Right lobe of liver (tissue), 6 donors: ENCODE results near the gene SLCO2A1. TPM values are rescaled to one million over a fixed set of nuclear protein-coding genes. Genes with fewer than 3 reads are reported as not detected.
A peak's percentile ranks its signal among the peaks of the same experiment; 100 is the strongest.

ENCODE experiments used
- ATAC-seq, 4 donors: fragments of 200-7000 bp; cut with Tn5 transposase; one replicate each; pipeline ENCODE4 v1.9.1; 2020; ENCODE audit warnings: mild to moderate bottlenecking in 4 of 4, moderate library complexity in 4 of 4
- DNase-seq, 3 donors: peaks; one replicate each; pipeline ENCODE4 v3.0.0-alpha.2; 2020
- H3K27ac ChIP-seq, 3 donors: fragments of 200-600 bp; one replicate each; pipeline ENCODE4 v1.8.0; 2022
- H3K27me3 ChIP-seq, 2 donors: fragments of 200-600 bp; one replicate each; pipeline ENCODE4 v1.8.0; 2022
- H3K36me3 ChIP-seq, 4 donors: fragments of 200-600 bp; sonication (generic) in 1 of 4; one replicate each; pipeline versions ENCODE4 v1.5.1 to v1.8.0; 2017 to 2022; ENCODE audit warnings: control low read depth in 1 of 4
- H3K4me1 ChIP-seq, 4 donors: fragments of 200-600 bp; sonication (generic) in 1 of 4; one replicate each; pipeline versions ENCODE4 v1.5.1 to v1.8.0; 2017 to 2022; ENCODE audit warnings: control low read depth in 1 of 4
- H3K4me3 ChIP-seq, 3 donors: fragments of 200-600 bp; one replicate each; pipeline ENCODE4 v1.8.0; 2022
- H3K9me3 ChIP-seq, 4 donors: fragments of 200-600 bp; sonication (generic) in 1 of 4; one replicate each; pipeline versions ENCODE4 v1.5.1 to v1.8.0; 2017 to 2022; ENCODE audit warnings: control low read depth in 1 of 4
- CTCF ChIP-seq, 4 donors: fragments of 200-600 bp in 3 of 4; fragments of 450-650 bp in 1 of 4; IDR thresholded peaks; one replicate each; pipeline versions ENCODE4 v1.5.1 to v1.8.0; 2016 to 2022; ENCODE audit warnings: antibody characterized with exemption in 4 of 4, mild to moderate bottlenecking in 2 of 4
- POLR2A ChIP-seq: fragments of 450-650 bp; IDR thresholded peaks from one replicate; pipeline ENCODE4 v1.6.1; 2017; ENCODE audit warnings: antibody characterized with exemption, mild to moderate bottlenecking
- WGBS: methylation state at CpG from one replicate; pipeline ENCODE4 v1.1.6; 2018; ENCODE audit warnings: low coverage, low lambda C conversion rate; ENCODE audit not compliant: insufficient coverage; ENCODE audit errors: missing lambda C conversion rate; 5-methylcytosine and 5-hydroxymethylcytosine counted together
- intact Hi-C, 2 donors: fragments of 100-400 bp; cut with DNase I; formaldehyde crosslinking; loops; one replicate each; pipeline versions ENCODE4 v1.11.2 to v1.14.1; 2022
- long read RNA-seq: library from polyadenylated mRNA; unstranded; transcript quantifications from one replicate; pipeline ENCODE4 v2.0.0, GENCODE V29; 2019
- total RNA-seq, 6 experiments: library from RNA; depleted of rRNA in 2 of 6; stranded (reverse); fragments of >200 nt in 2 of 6; fragmentation: NEBNext Ultra II Directional in 3 of 6; extraction: Animal tissue kit (Norgen Biotek cat#: 25700) in 3 of 6; gene quantifications; one replicate each; pipeline versions ENCODE4 v1.1.0 to v1.2.4, GENCODE V29; 2016 to 2023
- donor health status: DM: no; HTN: yes; CAD: no.
- donor health status: DM: no; HTN: no; CAD: no.
- donor health status: DM: no; HTN: no; CAD: no.
- donor health status: DM: no; HTN: yes; CAD: no.
- donor health status: DM: no; HTN: yes; CAD: no.

The SLCO2A1 gene
- total RNA-seq: 1 to 10 TPM in 5 of 6 experiments, under 1 TPM in 1; 0.71 to 4.4 (median 1.5) TPM
- long read RNA-seq: 0 reads

GRCh38 chr3:134029734-134030378 is at the start of gene SLCO2A1:
TSS of gene SLCO2A1 (minus strand) at chr3:134029925. CDS start at chr3:134029802, 123 bp downstream.
- ATAC-seq: peak; percentile 58 to 73 (median 66)
- Histone ChIP-seq H3K4me3 (peak within 1 kb of the TSS; percentile 39 to 53 (median 42)), H3K4me1 (peaks cover 0 to 5% (median 0%) of the 10 kb centered on the region in 4 donors), H3K36me3 (no peaks in the 10 kb centered on the region), H3K9me3 (no peaks in the 10 kb centered on the region), H3K27ac (no peak within 1 kb of the TSS), H3K27me3 (peaks cover 0 to 10% of the 10 kb centered on the region in 2 donors)
- TF ChIP-seq CTCF (IDR thresholded peaks at IDR 0.05) (no peak), POLR2A (no peak)
- 1% methylated on average over 31 of the region's 67 CpGs for WGBS
- intact Hi-C loops: no loop called here
- DNase-seq: no peak

- 61% methylated on average over 2 of the region's 4 CpGs for WGBS
- ATAC-seq: no peak
- no peaks in the 10 kb centered on the region for H3K36me3 ChIP-seq
Measured at GRCh38 chr3:134079111-134079547, 49.4 kb upstream of the SLCO2A1 start.

DNA sequence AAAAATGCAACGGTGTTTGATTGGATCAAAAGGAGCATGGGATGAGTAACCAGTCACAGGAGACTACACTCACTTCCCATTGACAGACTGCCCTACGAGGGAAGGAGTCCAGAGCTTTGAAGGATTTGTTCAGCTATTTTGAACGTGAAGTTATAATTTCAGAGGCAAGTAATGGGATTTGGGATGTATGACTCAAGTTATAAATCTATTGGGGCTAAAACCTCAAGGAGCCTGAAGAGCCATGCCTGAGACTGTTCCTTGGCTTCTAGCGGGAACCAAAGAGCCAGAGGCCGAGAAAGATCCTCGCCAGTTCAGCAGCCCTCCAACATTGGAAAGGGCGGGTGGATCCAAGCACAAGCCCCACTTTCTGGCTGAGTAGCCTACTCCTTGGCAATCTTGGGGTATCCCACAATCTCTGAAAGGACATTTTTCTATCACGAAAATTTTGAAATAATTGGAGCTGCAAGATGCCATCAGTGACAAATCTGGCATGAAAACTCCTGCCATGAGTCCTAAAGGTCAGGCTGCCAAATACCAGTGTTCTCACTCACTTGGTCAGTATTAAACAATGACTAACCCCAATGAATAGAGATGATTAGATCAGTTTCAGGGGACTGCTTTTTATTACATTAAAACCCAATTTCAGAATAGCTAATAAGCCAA is 48.6 kb upstream of the SLCO2A1 start:
- WGBS: 70% methylated on average over 4 of the region's 8 CpGs
- H3K27ac ChIP-seq: no peak overlapping the region
- H3K36me3 ChIP-seq: no peaks in the 10 kb centered on the region
- TF ChIP-seq POLR2A (no peak), CTCF (IDR thresholded peaks at IDR 0.05) (no peak)
- intact Hi-C loops: no loop called here
- ATAC-seq: no peak
- DNase-seq: no peak
- H3K27me3 ChIP-seq: no peaks in the 10 kb centered on the region
- H3K9me3 ChIP-seq: no peaks in the 10 kb centered on the region
- H3K4me1 ChIP-seq: no peaks in the 10 kb centered on the region
- no peak overlapping the region for H3K4me3 ChIP-seq

More at GRCh38 chr3:134079111-134079547, 49.4 kb upstream of the SLCO2A1 start:
- no peaks in the 10 kb centered on the region for H3K27me3 ChIP-seq
- H3K27ac ChIP-seq: no peak overlapping the region
- H3K9me3 ChIP-seq: no peaks in the 10 kb centered on the region
- intact Hi-C loops: no loop called here
- TF ChIP-seq CTCF (IDR thresholded peaks at IDR 0.05): no peak
- TF ChIP-seq POLR2A: no peak
- DNase-seq: peak in 1 of 3 donors; percentile 25
- H3K4me1 ChIP-seq: no peaks in the 10 kb centered on the region
- no peak overlapping the region for H3K4me3 ChIP-seq

DNA sequence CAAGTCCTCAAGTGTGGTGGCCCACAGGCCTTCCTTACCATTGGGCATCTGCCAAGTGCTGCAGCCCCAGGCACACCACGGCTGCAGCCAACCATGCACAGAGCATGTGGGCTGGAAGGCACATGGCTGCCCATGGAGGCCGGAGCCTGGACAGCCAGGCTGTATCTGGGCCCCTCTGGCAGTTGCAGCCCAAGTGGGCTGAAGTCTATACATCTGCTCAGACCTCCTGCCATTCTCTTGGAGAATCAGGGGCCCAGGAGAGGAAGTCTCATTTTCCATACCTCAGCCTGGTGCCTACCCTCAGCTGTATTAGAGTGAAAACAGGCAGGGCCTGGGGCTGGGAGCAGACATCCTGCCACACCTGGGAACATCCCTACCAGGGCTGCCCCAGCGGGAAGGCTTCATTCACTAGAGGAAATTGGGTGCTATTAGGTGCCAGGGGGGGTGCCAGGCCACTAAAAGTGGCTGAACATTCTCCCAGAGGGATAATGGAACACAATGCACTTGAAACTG is 48.0 kb upstream of the SLCO2A1 start:
- no CpG with 5 or more reads among the region's 3 CpGs for WGBS
- no peak for ATAC-seq

More for the DNA sequence above, 48.0 kb upstream of the SLCO2A1 start:
- Histone ChIP-seq H3K4me3 (no peak overlapping the region), H3K27me3 (no peaks in the 10 kb centered on the region), H3K36me3 (no peaks in the 10 kb centered on the region), H3K4me1 (no peaks in the 10 kb centered on the region), H3K9me3 (no peaks in the 10 kb centered on the region), H3K27ac (no peak overlapping the region)
- peak in 1 of 3 donors; percentile 27 for DNase-seq
- intact Hi-C loops: no loop called here
- TF ChIP-seq CTCF (IDR thresholded peaks at IDR 0.05): no peak
- TF ChIP-seq POLR2A: no peak
